ENCODE results near the gene LRRFIP1.
A peak's percentile ranks its signal among the peaks of the same experiment; 100 is the strongest.

Gene LRRFIP1

DNA sequence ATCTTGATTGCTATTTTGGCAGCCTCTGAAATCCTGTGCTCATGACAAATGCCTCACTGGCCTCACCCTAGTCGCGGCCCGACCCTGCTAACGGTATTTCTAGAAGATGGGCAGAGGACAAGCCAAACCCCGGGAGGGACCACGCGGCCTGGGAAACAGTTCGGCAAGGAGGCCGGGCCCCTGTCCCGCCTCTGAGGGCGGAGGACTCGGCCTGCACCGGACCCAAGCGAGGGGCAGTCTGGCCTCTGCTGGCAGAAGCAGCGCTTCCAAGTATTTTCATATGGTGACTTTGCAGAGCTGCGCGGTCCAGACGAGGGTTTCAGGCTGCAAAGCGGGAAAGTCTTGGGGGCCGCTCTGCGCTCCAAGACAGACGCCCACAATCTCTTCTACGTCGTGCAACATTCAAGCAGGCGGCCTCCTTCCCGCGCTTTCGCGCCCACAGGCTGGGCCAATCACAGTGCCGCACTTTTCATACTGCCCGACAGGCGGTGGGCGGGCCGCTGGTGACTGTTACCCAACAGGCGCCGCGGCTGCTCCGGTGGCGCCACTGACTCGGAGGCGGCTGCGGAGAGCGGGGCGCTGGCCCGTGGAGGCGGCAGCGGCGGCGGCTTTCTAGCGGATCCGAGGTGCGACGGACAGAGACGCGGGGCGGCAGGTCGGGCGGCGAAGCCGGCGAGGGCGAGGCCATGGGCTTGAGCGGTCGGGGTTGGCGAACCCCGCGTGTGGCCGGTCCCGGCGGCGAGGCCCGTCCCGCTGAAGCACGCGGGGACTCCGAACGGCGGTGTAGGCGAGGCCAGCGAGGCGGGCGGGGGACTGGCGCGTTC, 171.1 kb downstream of the LRRFIP1 start, which contains the start of gene RBM44:
Gene RBM44, plus strand, starts transcription at position 544 of the 824 bp plus-strand sequence. CDS start 14,831 bp downstream, outside the sequence.
- DNase-seq: no peak

DNA sequence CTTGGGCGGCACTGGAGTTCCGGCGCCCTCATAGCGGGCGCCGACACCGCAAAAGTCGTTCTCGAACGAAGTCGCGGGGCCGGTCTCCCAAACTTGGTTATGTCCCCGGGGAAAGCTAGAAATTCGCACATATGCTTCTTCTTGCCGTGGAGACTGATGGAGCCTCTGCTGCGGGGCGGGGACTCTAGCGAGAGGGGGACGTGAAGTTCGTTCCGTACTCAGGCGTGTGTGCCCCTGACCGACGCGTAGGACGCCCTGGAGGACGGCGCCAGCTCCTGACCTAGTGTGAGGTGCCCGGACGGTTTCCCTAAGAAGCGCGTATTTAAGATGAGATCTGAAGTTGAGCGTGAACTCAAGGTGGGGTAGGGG, 171.7 kb downstream of the LRRFIP1 start:
- no peak for DNase-seq

DNA sequence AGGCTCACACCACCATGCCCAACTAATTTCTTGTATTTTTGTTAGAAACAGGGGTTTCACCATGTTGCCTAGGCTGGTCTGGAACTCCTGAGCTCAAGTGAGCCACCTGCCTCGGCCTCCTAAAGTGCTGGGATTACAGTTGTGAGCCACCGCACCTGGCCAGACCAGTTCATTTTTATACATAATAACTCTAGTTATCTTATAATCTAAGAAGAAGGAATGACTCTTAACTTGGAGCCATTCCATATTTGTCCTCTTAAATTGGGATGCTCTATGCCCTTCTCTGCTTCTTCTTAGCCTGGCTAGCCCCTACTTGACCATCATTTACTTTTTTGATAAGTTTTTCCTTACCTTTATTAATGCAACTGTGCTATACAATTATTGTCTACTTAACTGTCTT, 174.1 kb downstream of the LRRFIP1 start:
- no peak for DNase-seq

DNA sequence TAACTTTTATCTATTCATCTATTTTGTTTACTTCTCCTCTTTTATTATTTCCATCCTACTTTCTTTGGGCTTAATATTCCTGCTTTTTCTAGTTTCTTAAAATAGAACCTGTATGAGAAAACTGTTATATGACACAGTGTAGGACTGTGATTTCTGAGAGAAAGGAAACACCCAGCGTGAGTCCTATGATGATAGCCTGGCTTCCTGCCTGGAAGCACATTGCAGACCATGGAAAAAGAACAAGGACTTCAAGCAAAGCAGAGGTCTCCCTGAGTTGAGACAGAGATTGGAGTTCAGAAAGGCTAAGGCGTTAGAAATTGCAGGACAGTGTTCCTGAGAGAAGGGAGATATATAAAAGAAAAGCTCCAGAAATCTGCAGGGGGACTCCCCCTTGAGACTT, 178.9 kb downstream of the LRRFIP1 start:
- DNase-seq: no peak

DNA sequence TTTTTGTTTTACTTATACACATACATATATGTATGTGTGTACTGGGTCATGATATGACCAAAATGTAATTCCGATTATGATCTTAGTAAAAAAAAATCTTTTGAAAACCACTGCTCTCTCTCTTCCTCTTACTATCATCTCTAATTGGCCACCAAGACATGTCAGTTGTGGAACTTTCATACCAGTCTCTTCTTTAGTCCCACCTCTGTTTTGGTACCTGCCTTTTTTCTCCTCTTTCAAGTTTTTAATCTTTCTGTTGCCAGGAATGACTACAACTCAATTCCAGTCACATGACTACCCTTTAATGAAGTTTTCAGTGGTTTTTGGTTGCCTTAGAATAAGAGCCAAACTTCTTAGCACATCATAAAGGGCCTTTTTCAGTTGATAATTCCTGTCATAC, 188.2 kb downstream of the LRRFIP1 start:
- DNase-seq: no peak

DNA sequence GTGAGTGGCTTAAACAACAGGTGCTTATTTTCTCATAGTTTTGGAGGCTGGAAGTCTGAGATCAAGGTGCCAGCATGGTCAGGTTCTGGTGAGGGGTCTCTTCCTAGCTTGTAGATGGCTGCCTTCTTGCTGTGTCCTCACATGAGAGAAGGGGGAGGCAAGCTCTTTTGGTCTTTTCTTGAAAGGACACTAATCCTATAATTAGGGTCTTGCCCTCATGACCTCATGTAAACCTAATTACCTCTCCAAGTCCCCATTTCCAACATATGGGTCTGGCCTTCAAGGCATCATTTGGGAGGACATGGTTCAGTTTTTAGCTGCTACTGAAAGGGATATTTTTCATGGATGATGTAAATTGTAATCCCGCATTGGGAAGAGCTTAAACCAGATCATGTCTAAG, 189.1 kb downstream of the LRRFIP1 start:
- DNase-seq: no peak

DNA sequence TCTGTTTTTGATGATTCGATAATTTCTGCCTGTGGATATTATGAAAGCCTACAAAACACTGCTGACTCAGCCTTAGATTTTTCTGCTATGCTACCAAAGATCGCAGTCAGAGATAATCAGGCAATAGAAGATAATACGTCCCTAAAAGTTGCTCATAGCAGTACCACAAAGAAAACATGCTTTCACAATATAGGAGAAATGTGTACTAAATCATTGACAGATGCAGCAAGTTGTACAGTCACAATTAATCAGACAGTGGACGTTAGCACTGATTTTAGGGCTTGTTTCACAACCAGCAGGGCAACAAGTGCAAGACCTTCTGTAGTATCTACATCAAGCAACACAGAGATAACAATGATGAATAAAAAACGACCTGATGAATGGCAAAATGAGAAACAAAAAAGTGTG, 190.7 kb downstream of the LRRFIP1 start:
- DNase-seq: peak; percentile 37

DNA sequence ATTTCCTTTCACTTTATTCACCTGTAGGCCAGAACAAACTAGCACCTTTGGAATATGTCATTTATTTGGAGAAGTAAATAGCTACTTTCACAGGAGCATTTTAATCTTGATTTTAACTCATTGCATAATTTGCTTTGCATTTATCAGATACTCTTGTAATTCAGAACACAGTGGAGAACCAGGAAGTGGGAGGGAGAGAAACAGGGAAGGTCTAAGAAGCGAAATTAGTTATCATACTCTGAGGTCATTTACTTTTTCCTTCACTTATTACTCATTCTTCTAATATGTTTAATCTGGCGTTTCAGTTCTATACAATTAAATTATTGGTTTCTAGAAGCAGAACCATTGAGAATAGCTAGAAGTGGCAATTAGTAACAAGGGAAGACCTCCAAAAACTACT, 191.8 kb downstream of the LRRFIP1 start:
- no peak for DNase-seq

DNA sequence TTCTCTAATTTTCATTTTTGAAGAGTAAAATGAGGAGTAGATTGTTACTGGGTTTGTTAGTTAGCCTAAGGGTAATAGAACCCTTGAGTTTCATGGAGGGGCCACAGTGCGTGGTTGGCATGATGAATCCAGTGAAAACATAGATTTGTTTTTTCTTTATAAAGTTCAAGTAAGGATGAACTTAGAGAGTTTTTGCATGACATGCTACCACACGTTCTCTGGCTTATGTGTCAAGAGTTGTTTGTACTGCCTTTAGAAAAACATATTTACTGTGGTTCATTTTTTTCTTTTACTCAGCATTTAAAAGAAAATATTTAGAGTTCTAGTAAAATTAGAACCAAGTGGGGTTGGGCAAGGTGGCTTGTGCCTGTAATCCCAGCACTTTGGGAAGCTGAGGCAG, 193.0 kb downstream of the LRRFIP1 start:
- no peak for DNase-seq

DNA sequence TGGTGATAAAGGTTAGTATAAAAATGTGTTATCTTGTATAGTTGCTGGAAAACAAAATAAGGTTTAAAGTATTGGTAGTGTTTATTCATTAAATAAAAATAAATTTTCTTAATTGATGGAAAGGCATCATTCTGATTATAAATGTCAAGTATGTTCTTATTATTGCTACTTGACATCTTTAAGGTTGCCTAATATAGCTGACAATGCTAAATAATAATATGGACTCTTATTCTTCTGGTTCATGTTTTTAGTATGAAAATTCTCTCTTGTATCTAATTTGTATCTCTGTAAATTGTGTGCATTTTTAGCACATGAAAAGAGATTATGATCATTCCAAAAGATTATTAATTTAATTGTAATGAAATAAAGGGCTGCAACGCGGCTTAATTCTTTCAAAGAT, 196.2 kb downstream of the LRRFIP1 start:
- no peak for DNase-seq

DNA sequence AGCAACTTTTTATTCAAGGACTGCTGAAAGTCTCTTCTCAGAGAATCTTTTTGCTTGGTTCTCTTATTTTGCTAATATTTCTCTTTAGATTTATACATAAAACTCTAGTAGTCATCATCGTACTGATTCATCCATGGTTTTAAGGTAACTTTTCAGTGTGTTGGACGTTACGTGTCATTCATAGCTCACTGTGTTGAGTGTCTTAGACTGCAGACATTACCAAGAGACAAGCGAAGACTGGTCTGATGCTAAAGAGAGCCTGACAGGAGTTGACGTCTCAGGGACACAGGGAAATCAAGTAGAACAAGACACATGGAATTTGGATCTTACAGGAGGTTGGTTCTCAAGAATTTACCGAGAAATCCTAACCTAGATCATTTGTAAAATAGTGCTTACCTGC, 196.7 kb downstream of the LRRFIP1 start:
- no peak for DNase-seq

DNA sequence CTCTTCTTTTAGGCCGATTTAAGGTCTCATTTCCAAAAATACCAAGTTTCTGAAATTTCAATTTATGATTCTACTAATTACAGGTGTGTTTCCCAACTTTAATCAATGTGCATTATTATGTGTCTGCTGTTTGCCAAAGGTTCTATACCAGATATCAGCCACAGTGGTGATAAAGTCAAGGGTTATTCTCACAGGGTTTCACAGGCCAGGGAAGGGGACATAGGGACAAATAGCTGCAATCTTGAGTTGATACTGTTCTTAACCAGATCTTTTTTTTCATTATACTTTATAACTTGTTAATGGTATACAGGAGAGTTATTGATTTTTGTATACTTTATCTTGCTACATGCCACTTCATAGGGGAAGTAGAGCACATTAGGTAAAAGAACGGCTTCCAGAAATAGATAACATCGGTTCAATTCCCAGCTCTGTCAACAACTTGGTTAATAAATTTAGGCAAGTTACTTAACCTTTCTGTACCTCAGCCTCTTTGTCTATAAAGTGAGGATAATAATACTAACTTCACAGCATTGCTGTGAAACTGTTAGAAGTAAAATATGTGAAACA, 200.1 kb downstream of the LRRFIP1 start:
- DNase-seq: no peak
